ENCODE results near the gene OPA3.

The OPA3 gene

GRCh38 chr19:45477713-45478453 is 106.7 kb downstream of the OPA3 start:
- no peak overlapping the region for H2BK120ac ChIP-seq (ENCODE audit: low read depth, low read length)
- no peaks in the 10 kb centered on the region for H3K27me3 ChIP-seq (ENCODE audit: insufficient read depth, low read length, poor library complexity)
- H3K4me3 ChIP-seq (ENCODE audit: low read length), result no peak overlapping the region
- no peak overlapping the region for H3K4ac ChIP-seq (ENCODE audit: low read depth, low read length)
- no peaks in the 10 kb centered on the region for H3K36me3 ChIP-seq (ENCODE audit: control insufficient read depth, insufficient read depth, low read length)
- no peaks in the 10 kb centered on the region for H3K79me2 ChIP-seq (ENCODE audit: control insufficient read depth, insufficient read depth, low read length)
- H2BK5ac ChIP-seq (ENCODE audit: low read length), result no peak overlapping the region
- no peak overlapping the region for H3K18ac ChIP-seq (ENCODE audit: low read length)
- peak overlapping the region; percentile 14 for H3K9ac ChIP-seq (ENCODE audit: low read length)
- no peaks in the 10 kb centered on the region for H3K4me1 ChIP-seq (ENCODE audit: control insufficient read depth, low read depth, low read length)
- no peak overlapping the region for H3K56ac ChIP-seq (ENCODE audit: low read length)
- H2BK15ac ChIP-seq (replicated peaks; ENCODE audit: low read depth), result no peak overlapping the region
- H4K8ac ChIP-seq (ENCODE audit: low read depth, low read length), result no peak overlapping the region
- DNase-seq, result peak; percentile 67
- H2AK5ac ChIP-seq (ENCODE audit: low read length), result no peak overlapping the region
- H4K5ac ChIP-seq (ENCODE audit: low read length), result no peak overlapping the region
- peak overlapping the region; percentile 7 for H3K4me2 ChIP-seq (ENCODE audit: low read length)
- H3K23ac ChIP-seq (ENCODE audit: low read length), result no peak overlapping the region
- H3K79me1 ChIP-seq (ENCODE audit: low read length), result no peaks in the 10 kb centered on the region
- no peak overlapping the region for H3K27ac ChIP-seq (ENCODE audit: low read depth, low read length)
- no CpG with 5 or more reads among the region's 12 CpGs for WGBS (ENCODE audit: extremely low coverage, insufficient coverage, low lambda C conversion rate)
